ENCODE results near the gene ADAM30. TPM values are rescaled to one million over a fixed set of nuclear protein-coding genes. Genes with fewer than 3 reads are reported as not detected.
A peak's percentile ranks its signal among the peaks of the same experiment; 100 is the strongest.
"Not testable (repeated sequence)": the region's sequence is repeated elsewhere in the genome, so short reads cannot be mapped to it uniquely, and the experiment has no call there.

The ADAM30 gene
- total RNA-seq, 1 experiment from 2014 or later = not detected

DNA sequence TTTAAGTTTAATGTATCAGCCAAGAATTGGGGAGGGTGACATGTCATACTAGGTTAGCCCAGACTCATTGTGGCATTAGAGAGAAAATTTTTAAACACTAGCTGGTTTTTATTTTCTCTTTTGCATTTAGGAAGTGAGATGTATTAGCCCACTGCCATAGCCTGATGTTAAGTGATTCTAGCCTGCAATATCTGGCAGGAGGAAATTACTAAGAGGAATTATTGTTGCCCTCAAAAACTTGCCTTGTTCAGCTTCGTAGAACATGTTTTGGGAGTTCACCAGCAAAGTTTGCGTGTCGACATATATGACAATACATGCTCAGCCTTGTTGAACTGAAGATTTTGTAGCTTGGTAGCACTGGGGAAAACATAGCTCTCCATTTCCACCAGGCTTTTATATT, 12.5 kb downstream of the ADAM30 start:
- in situ Hi-C loops (cut with HindIII; ENCODE audit: low pct_unique_long_range_greater_than_20kb, low sequenced_read_pairs) = no loop called here

DNA sequence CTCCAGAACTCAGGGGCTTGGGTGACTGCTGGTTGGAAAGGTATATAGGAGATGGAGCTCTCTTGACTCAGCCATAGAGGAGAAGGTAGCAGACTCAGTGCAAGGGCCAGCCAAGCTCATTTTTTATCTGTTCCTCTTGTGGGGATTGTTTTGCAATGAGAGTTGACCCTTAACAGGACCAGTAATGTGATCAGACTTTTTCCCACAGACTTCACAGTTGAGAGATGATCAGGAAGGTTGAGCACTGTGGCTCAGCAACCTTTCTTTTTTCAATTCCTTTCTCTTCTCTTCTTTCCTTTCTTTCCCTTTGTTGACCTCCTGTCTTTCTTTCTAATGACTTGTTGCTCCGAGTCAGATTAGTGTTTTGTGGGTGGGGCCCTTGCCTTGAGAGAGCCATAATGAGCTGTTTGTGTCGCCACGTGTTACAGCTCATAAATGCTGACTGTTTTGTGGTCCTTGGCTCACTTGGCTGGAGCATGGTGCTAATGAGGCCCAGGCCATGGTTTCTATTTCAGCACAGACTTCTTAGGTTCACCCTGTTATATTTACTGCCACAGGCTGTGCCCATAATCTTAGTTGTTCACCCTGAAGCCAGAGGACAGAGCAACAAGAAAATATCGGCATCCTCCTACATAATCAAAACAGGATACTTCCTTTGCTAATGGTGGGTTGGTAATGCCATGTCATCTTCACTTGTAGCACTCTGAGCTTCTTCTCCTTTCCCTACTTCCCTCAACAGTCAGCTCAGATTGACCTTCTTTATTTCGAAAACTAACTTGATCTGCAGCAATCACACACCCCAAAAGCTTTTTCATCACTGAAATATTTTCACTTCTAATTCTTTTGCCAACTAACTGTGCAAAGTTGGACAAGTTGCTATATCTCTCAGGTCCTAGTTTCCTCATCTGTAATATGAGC, 13.9 kb downstream of the ADAM30 start:
- no peak for DNase-seq (ENCODE audit: low read depth)
- in situ Hi-C loops (cut with HindIII; ENCODE audit: low pct_unique_long_range_greater_than_20kb, low sequenced_read_pairs) = no loop called here

More for the DNA sequence above, 12.5 kb downstream of the ADAM30 start:
- no peak for DNase-seq (ENCODE audit: low read depth)

DNA sequence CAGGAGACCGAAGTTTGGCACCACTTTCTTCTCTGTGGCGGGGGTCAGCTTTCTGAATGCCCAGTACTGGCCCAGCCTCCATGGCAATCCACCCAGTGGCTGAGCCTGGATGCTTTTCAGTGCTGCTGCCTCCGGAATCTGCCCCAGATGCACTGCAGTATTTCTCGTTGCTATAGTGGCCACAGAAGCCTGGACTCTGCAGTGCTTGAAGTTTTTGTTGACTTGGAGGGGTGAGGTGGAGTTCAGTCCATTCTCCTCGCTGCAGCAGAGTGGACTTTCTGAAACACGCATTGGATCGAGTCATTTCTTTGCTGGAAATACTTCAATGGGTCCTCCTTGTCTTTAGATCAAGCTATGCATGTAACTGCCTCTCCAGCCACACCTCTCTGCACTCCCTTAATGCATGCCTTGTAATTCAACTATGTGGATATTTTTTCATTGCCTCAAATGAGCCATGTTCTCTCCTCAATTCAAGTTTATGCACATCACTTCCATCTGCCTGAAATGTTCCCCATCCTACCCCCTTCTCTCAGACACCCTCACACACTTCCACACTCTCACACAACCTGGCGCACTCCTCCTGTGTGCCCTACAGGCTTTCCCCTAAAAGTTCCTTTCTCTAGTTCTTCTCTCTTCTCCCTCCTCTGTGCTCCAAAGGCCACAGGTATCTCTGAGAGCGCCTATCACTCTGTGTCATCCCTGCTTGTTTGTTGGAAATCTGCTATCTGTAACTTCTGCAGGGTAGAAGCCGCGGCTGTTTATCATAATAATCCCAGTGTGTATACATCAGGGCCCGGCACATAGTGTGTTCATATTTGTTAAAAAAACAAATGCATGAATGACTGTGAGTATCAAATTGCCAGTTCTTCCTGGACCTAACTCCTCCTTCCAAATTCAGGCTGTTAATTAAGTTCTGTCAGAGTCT, 16.5 kb downstream of the ADAM30 start:
- in situ Hi-C loops (cut with HindIII; ENCODE audit: low pct_unique_long_range_greater_than_20kb, low sequenced_read_pairs) = no loop called here

GRCh38 chr1:119878171-119878570, 18.1 kb downstream of the ADAM30 start:
- no peak for DNase-seq (ENCODE audit: low read depth)
- in situ Hi-C loops (cut with HindIII; ENCODE audit: low pct_unique_long_range_greater_than_20kb, low sequenced_read_pairs) = no loop called here

More for the DNA sequence above, 16.5 kb downstream of the ADAM30 start:
- no peak for DNase-seq (ENCODE audit: low read depth)

GRCh38 chr1:119874186-119874585, 22.1 kb downstream of the ADAM30 start:
- no peak for DNase-seq (ENCODE audit: low read depth)
- in situ Hi-C loops (cut with HindIII; ENCODE audit: low pct_unique_long_range_greater_than_20kb, low sequenced_read_pairs) = no loop called here

- in situ Hi-C loops (cut with HindIII; ENCODE audit: low pct_unique_long_range_greater_than_20kb, low sequenced_read_pairs) = no loop called here
- DNase-seq (ENCODE audit: low read depth) = no peak
Measured at GRCh38 chr1:119873135-119874015, 22.9 kb downstream of the ADAM30 start.

DNA sequence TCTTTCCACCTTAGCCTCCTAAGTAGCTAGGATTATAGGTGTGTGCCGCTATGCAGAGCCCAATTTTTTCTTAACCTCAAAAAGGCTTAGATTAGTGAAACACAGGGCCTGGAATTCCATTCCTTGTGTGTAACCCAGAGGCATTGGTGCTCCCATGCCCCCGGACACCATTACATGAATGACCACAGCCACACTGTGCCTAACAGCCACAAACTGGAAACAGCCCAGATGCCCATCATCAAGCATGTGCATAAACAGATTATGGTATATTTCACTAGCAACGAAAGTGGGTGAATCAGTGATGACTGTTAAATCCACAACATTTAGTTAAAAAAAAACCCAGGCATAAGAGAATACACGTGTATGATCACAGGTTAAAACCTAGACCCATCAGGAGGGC, 24.4 kb downstream of the ADAM30 start:
- no peak for DNase-seq (ENCODE audit: low read depth)
- in situ Hi-C loops (cut with HindIII; ENCODE audit: low pct_unique_long_range_greater_than_20kb, low sequenced_read_pairs) = no loop called here

DNA sequence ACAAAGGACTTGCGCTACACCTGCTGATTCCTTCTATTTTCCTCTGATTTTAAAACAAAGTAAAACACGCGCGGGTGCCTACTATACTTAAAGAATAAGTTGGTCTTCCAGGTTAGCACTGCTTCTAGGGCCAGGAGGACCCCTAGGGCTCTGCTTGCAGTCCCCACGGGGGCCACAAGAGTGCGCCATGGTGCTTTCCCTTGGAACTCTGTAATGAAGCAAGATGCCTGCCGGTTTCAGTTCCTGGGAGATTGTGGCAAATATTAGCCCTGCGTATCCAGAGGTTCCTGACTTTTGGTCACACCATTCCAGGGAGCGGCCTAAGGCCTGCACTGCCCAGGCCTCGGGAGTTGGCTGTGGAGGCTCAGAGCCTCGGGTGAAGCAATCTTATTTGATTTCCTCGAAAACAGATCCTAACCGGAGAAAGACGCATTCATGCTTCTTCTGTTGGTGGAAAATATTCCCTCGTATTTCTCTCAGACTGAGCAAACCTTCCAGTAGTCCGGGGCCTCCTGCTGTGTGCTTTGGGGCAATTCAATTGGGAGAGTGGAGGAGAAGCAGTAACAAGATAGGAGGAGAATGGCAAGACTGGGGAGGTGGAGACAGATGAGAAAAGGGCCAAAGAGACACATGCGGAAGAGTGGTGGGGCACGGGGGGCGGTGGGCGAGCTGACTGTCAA, 25.3 kb downstream of the ADAM30 start:
- peak; percentile 45 for DNase-seq (ENCODE audit: low read depth)

DNA sequence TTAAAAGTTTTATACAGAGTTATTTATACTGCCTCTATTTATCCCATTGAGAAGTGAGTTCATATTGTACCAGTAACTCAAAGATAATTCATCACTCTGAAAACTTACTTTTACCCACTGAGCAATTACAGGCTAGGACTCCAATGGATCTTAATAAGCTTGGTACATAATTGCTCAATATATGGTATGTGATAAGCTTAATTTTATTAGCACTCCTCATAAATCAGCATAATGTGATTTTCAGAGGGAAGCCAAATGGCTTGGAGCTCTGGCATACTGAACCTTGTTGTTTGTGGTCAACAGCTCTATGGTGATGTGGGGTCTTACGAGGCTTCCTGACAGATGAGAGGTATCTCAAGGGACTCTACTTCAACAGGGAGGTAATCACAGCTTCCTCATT, 26.3 kb downstream of the ADAM30 start:
- DNase-seq (ENCODE audit: low read depth) = no peak
- in situ Hi-C loops (cut with HindIII; ENCODE audit: low pct_unique_long_range_greater_than_20kb, low sequenced_read_pairs) = no loop called here

More for the DNA sequence above, 25.3 kb downstream of the ADAM30 start:
- in situ Hi-C loops (cut with HindIII; ENCODE audit: low pct_unique_long_range_greater_than_20kb, low sequenced_read_pairs) = no loop called here

GRCh38 chr1:119868176-119868575, 28.1 kb downstream of the ADAM30 start:
- in situ Hi-C loops (cut with HindIII; ENCODE audit: low pct_unique_long_range_greater_than_20kb, low sequenced_read_pairs) = no loop called here
- DNase-seq (ENCODE audit: low read depth) = no peak

GRCh38 chr1:119866451-119866850, 29.9 kb downstream of the ADAM30 start:
- in situ Hi-C loops (cut with HindIII; ENCODE audit: low pct_unique_long_range_greater_than_20kb, low sequenced_read_pairs) = no loop called here
- no peak for DNase-seq (ENCODE audit: low read depth)

DNA sequence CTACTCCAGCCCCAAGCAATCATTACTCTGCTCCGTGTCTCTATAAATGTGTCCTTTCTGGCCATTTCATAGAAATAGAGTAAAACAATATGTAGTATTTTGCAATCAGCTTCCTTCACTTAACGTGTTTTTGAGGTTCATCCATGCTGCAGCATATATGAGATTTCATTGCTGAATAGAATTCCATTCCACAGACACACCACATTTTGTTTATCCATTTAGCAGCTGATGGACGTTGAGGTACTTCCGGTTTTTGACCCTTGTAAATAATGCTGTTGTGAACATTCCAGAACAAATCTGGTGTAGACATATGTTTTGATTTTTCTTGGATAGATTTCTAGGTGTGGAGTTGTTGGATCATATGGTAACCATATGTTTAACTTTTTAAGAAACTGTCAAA, 30.7 kb downstream of the ADAM30 start:
- in situ Hi-C loops (cut with HindIII; ENCODE audit: low pct_unique_long_range_greater_than_20kb, low sequenced_read_pairs) = no loop called here
- DNase-seq (ENCODE audit: low read depth) = no peak

DNA sequence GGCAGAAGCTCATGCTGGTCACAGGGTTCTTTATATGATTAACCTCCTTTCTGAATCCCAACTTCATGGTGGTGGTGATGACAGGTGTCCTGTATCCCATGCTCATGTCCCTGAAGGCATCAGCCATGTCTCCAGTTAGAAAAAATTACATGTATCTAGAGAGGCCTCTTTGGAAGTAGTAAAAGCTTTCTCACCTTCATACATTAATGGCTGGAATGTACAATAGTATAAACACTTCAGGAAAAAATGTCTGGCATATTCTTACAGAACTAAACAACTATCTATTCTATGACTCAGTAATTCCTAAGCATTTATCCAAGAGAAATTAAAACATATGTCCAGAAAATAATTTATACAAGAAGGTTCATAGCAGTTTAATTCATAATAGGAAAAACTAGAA, 34.0 kb downstream of the ADAM30 start:
- in situ Hi-C loops (cut with HindIII; ENCODE audit: low pct_unique_long_range_greater_than_20kb, low sequenced_read_pairs) = no loop called here
- no peak for DNase-seq (ENCODE audit: low read depth)

DNA sequence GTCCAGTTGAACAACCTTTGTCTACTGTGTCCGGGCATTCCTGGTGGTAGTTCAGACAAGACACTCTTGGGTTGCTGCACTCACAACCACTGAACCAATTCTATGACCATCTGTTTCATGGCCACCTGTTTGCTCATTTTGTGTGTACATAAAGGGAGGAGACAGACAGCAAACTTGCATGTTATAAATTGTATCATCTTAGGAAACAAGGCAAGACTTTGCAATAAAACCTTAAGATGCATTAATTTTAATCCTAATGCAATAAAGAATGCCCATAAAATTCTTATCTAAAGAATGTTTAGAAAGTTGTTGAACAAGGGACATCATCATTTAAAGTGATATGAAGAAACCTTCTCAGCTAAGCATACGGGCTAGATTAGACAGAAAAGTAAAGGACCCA, 34.8 kb downstream of the ADAM30 start:
- in situ Hi-C loops (cut with HindIII; ENCODE audit: low pct_unique_long_range_greater_than_20kb, low sequenced_read_pairs) = no loop called here
- DNase-seq (ENCODE audit: low read depth) = no peak

GRCh38 chr1:119859647-119860046, 36.7 kb downstream of the ADAM30 start:
- in situ Hi-C loops (cut with HindIII; ENCODE audit: low pct_unique_long_range_greater_than_20kb, low sequenced_read_pairs) = no loop called here
- DNase-seq (ENCODE audit: low read depth) = peak; percentile 22

DNA sequence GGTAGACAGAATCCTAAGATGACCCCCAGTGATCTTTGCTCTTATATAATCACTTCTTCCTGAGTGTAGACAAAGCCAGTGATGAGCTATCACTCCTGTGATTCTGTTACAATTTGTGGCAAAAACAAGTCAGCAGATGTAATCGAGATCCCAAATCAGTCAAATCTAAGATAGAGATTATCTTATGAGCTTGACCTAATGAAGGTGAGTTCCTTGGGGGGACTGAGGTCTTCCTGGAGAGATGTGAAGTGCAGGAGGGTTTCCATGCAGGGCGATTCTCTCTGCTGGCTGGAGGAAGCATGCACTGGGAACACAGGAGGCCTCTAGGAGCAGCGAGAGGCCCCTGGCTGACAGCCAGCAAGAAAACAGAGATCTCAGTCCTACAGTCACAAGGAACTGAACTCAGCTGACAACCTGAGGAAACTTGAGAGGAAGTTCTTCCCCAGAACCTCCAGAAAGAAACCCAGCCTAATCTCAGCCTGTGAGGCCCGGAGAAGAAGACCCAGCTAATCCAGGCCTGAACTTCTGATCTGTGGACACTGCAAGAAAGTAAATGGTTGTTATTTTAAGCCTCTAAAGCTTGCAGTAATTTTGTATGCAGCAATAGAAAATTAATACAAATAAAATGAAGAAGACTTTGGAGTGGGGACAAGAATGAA, 37.6 kb downstream of the ADAM30 start:
- in situ Hi-C loops (cut with HindIII; ENCODE audit: low pct_unique_long_range_greater_than_20kb, low sequenced_read_pairs) = not testable (repeated sequence)

DNA sequence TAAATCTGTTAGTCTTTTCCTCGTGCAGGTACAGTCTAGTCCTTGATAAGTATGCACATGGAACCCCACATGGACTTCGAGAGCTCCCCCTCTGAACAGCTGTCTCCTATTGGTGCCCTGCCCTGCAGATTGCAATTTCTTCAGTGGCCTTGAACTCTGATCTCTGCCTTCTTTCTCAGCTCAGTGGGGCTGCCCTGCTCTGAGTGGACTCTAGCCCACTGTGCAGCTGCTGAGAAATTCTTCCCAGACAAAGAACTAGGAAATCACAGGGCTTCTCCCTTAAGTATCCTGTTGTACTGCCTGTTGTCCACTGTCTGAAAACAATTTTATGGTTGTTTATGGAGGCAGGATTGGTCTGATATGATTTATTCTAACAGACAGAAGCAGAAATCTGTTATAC, 38.2 kb downstream of the ADAM30 start:
- in situ Hi-C loops (cut with HindIII; ENCODE audit: low pct_unique_long_range_greater_than_20kb, low sequenced_read_pairs) = no loop called here
- DNase-seq (ENCODE audit: low read depth) = no peak

More for the DNA sequence above, 37.6 kb downstream of the ADAM30 start:
- not testable (repeated sequence) for DNase-seq (ENCODE audit: low read depth)
